A549 (cell line): ENCODE results near the gene TMEM266.

Source experiments
- BCL3 ChIP-seq: fragments of >200 bp; sonication (Bioruptor Twin); formaldehyde crosslinking; IDR thresholded peaks from 3 replicates; pipeline ENCODE4 v1.6.1; 2016
- CEBPB ChIP-seq, 2 experiments: fragments of >200 bp in 1 of 2; sonication (Bioruptor Twin) in 1 of 2; formaldehyde crosslinking in 1 of 2; IDR thresholded peaks; 2 replicates each; pipeline ENCODE4 v1.6.1; 2012 to 2016
- EHMT2 ChIP-seq: fragments of 200-600 bp; sonication (generic); IDR thresholded peaks from 2 replicates; pipeline ENCODE4 v1.6.1; 2016; ENCODE audit warnings: antibody characterized with exemption, low read depth, mild to moderate bottlenecking, moderate library complexity
- EP300 ChIP-seq, 2 experiments: fragments of >200 bp; sonication (Bioruptor Twin); formaldehyde crosslinking; IDR thresholded peaks; 2 replicates in 1 of 2; 3 replicates in 1 of 2; pipeline ENCODE4 v1.6.1; 2016 to 2017
- FOSL2 ChIP-seq, 2 experiments: fragments of 450-650 bp in 1 of 2; fragments of >200 bp in 1 of 2; sonication (Bioruptor Twin) in 1 of 2; formaldehyde crosslinking; IDR thresholded peaks; 2 replicates each; pipeline versions ENCODE4 v1.5.0 to v1.6.1; 2016 to 2020; ENCODE audit warnings: mild to moderate bottlenecking in 1 of 2, moderate library complexity in 1 of 2
- GATA3 ChIP-seq: IDR thresholded peaks from 2 replicates; pipeline ENCODE4 v1.6.1; 2012; ENCODE audit warnings: borderline replicate concordance
- JUN ChIP-seq, 2 experiments: fragments of >200 bp; sonication (Bioruptor Twin); formaldehyde crosslinking; IDR thresholded peaks; 2 replicates in 1 of 2; 3 replicates in 1 of 2; pipeline ENCODE4 v1.6.1; 2016 to 2017
- MAFK ChIP-seq: fragments of 450-650 bp; IDR thresholded peaks from 2 replicates; pipeline ENCODE4 v1.6.1; 2014; ENCODE audit not compliant: partially characterized antibody
- MAX ChIP-seq: IDR thresholded peaks from 2 replicates; pipeline ENCODE4 v1.6.1; 2012
- POLR2A ChIP-seq: IDR thresholded peaks from 2 replicates; pipeline ENCODE4 v1.6.1; 2012; ENCODE audit warnings: mild to moderate bottlenecking, low read length
- REST ChIP-seq: fragments of 200-600 bp; sonication (generic); IDR thresholded peaks from 2 replicates; pipeline ENCODE4 v1.6.1; 2016; ENCODE audit warnings: antibody characterized with exemption, mild to moderate bottlenecking, moderate library complexity
- RNF2 ChIP-seq: fragments of 200-600 bp; sonication (generic); IDR thresholded peaks from 2 replicates; pipeline ENCODE4 v1.6.1; 2016; ENCODE audit warnings: low read depth, mild to moderate bottlenecking, antibody characterized with exemption, moderate library complexity, borderline replicate concordance
- TF ChIP-seq, protein P1 (sequence below): fragments of >200 bp; sonication (Bioruptor Twin); formaldehyde crosslinking; IDR thresholded peaks from 3 replicates; pipeline ENCODE4 v1.5.1; 2016
- TF ChIP-seq, protein P2 (sequence below): fragments of 450-650 bp; IDR thresholded peaks from 2 replicates; pipeline ENCODE4 v1.6.1; 2014; ENCODE audit warnings: antibody characterized with exemption

DNA sequence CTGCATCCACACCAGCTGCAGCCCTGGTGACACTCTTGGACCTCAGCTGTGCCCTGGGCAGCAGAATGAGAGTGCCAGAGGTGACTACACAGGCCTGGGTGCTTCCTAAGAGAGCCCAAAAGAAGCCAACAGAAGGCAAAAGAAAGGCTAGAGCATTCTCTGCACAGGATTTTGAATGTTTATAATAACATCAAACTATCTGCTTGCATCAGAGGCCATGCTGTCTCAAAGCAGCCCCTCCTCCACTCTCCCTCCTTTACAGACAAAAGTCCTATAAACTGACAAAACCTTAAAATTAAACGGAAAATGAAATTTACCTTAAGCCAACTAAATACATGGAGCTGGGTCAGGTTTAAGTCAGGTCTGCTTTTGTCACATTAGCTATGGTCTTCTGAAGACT lies 155.8 kb downstream of the TMEM266 start:
- TF ChIP-seq REST (no peak), EP300 (IDR thresholded peaks at IDR 0.05) (no peak), MAX (no peak), POLR2A (no peak), FOSL2 (IDR thresholded peaks at IDR 0.05) (no peak), FOSL2 (CRISPR knock-in tag; IDR thresholded peaks at IDR 0.05) (no peak), CEBPB (IDR thresholded peaks at IDR 0.05) (no peak), EHMT2 (no peak), JUN (IDR thresholded peaks at IDR 0.05) (no peak), MAFK (no peak), GATA3 (no peak), BCL3 (no peak), RNF2 (no peak)
- TF ChIP-seq, protein P1, sequence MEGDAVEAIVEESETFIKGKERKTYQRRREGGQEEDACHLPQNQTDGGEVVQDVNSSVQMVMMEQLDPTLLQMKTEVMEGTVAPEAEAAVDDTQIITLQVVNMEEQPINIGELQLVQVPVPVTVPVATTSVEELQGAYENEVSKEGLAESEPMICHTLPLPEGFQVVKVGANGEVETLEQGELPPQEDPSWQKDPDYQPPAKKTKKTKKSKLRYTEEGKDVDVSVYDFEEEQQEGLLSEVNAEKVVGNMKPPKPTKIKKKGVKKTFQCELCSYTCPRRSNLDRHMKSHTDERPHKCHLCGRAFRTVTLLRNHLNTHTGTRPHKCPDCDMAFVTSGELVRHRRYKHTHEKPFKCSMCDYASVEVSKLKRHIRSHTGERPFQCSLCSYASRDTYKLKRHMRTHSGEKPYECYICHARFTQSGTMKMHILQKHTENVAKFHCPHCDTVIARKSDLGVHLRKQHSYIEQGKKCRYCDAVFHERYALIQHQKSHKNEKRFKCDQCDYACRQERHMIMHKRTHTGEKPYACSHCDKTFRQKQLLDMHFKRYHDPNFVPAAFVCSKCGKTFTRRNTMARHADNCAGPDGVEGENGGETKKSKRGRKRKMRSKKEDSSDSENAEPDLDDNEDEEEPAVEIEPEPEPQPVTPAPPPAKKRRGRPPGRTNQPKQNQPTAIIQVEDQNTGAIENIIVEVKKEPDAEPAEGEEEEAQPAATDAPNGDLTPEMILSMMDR = no peak
- TF ChIP-seq, protein P2, sequence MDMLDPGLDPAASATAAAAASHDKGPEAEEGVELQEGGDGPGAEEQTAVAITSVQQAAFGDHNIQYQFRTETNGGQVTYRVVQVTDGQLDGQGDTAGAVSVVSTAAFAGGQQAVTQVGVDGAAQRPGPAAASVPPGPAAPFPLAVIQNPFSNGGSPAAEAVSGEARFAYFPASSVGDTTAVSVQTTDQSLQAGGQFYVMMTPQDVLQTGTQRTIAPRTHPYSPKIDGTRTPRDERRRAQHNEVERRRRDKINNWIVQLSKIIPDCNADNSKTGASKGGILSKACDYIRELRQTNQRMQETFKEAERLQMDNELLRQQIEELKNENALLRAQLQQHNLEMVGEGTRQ = no peak
